Measurements from ENCODE around the gene ZBTB42.

ZBTB42 gene

GRCh38 chr14:104800771-104801519, at the start of gene ZBTB42:
Gene ZBTB42 (plus strand): TSS chr14:104801101. CDS start chr14:104801198, 97 bp downstream.
- peak; percentile 48 for DNase-seq (ENCODE audit: low read depth)
- TF ChIP-seq CTCF (IDR thresholded peaks at IDR 0.05; ENCODE audit: low read length, missing control alignments), result no peak

GRCh38 chr14:104751539-104752422, 49.1 kb upstream of the ZBTB42 start:
- TF ChIP-seq CTCF (IDR thresholded peaks at IDR 0.05; ENCODE audit: low read length, missing control alignments), result no peak
- DNase-seq (ENCODE audit: low read depth), result no peak

More at GRCh38 chr14:104800771-104801519, at the start of gene ZBTB42:
- H3K4me3 ChIP-seq (replicated peaks; ENCODE audit: low read depth, low read length), result peak within 1 kb of the TSS; percentile 59

GRCh38 chr14:104752423-104752734, 48.5 kb upstream of the ZBTB42 start:
- H3K4me3 ChIP-seq (replicated peaks; ENCODE audit: low read depth, low read length), result peak overlapping the region; percentile 89
- DNase-seq (ENCODE audit: low read depth), result no peak
- no peak for TF ChIP-seq CTCF (IDR thresholded peaks at IDR 0.05; ENCODE audit: low read length, missing control alignments)

More at GRCh38 chr14:104751539-104752422, 49.1 kb upstream of the ZBTB42 start:
- H3K4me3 ChIP-seq (replicated peaks; ENCODE audit: low read depth, low read length), result peak overlapping the region; percentile 89

- no peak for TF ChIP-seq CTCF (IDR thresholded peaks at IDR 0.05; ENCODE audit: low read length, missing control alignments)
These were observed 48.0 kb upstream of the ZBTB42 start, which contains the start of gene SIVA1 for GRCh38 chr14:104752735-104753527. Gene SIVA1 (plus strand): TSS chr14:104753147. CDS start chr14:104753202, 55 bp downstream.

GRCh38 chr14:104753528-104754212, 47.2 kb upstream of the ZBTB42 start:
- H3K4me3 ChIP-seq (replicated peaks; ENCODE audit: low read depth, low read length), result peak overlapping the region; percentile 89
- TF ChIP-seq CTCF (IDR thresholded peaks at IDR 0.05; ENCODE audit: low read length, missing control alignments), result no peak
- no peak for DNase-seq (ENCODE audit: low read depth)

More at GRCh38 chr14:104752735-104753527, 48.0 kb upstream of the ZBTB42 start, which contains the start of gene SIVA1:
- H3K4me3 ChIP-seq (replicated peaks; ENCODE audit: low read depth, low read length), result peak within 1 kb of the TSS; percentile 89
- DNase-seq (ENCODE audit: low read depth), result peak; percentile 99
